GM18870 (cell line): Measurements from ENCODE around the gene DCLK1.
A peak's percentile ranks its signal among the peaks of the same experiment; 100 is the strongest.

ENCODE experiments used
- ATAC-seq: cut with Tn5 transposase; IDR thresholded peaks from one replicate; pipeline ENCODE4 v1.9.1; 2021; ENCODE audit warnings: moderate library complexity; ENCODE audit not compliant: unreplicated experiment

The DCLK1 gene

DNA sequence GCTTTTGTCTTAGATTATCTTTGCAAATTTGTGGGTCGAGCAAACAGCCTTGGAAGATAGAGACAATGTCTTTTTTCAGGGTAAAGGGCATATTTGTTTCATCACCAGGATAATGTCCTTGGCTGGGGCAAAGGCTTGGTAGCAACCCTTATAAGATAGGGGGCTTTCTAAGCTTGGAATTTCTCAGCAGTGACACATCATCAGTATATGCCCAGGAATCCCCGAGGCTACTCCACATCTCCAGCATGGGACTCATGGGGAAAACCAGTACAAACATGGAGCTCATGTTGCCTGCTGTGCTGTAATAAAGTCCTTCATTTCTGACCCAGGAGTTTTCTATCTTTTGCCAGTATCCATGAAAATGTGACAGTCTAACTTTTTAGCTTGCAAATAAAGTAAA, 77.1 kb downstream of the DCLK1 start:
- ATAC-seq: no peak

GRCh38 chr13:36051082-36051481, 80.1 kb downstream of the DCLK1 start:
- ATAC-seq: no peak

DNA sequence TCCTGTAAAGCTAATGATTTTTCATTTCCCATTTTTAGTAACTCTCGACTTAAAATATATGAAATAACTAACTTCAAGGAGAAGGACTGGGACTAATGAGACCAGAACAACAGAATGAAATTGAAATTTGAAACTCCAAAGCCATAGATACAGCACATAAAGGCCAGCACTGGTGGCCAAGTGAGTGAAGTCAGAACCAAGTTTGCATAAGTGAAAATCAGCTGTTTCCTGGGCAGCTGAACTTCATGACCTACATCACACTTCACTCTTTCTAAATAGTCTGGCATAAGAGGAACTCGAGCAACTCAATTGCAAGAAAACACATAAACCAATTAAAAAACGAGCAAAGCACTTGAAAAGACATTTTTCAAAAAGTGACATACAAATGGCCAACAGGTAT, 84.5 kb downstream of the DCLK1 start:
- ATAC-seq: peak; percentile 89

DNA sequence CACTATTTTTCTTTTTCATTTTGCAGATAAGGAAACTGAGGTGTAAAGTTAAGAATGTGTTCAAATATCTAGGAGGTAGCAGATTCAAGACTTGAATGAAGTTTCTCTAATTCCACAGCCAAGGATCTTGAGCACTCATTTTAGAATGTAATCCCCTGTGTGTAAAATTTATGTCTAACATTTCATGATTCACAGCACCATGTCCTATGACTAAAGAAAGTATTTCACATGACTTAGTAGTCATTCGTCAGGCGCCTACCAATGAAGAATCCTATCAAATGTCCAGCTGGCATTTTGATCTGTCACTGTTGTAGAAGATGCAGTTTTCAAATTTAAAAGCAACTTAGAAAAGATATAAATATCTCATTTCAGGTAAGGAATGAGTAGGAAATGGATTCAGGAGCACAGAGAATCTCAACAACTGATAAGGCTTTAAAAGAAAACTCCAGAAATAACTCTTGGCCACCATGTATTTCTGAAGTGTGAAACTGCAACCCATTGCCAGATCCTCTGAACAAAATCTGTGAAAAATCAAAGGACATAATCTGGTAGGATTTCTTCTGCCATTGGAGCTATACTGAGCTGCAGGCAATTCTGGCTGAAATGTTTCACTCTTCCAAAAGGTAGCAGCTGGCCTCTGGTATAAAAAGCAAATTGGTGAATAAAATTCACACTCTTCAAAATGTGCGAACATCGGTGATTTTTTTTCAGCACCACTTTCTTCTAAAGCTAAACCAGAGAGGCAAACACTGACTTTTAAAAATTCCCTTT, 92.2 kb downstream of the DCLK1 start:
- no peak for ATAC-seq

DNA sequence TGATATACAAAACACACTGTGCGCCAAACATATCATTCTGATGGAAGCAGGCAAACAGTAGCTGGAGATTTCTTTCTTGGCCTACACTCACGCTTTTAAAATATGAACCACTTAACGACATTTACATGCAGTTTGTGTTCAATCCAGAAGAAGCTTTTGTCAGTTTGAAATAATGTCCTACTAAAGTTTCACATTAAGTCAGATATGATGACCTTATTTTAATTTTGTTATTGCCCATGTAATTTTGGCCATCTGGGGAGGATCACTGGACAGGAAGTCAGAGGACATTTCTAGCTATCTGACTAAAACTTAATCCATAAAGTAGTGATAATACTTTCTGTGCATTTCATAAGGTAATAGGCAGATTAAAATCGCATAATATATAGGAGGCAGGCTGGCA, 98.1 kb downstream of the DCLK1 start:
- ATAC-seq: no peak

DNA sequence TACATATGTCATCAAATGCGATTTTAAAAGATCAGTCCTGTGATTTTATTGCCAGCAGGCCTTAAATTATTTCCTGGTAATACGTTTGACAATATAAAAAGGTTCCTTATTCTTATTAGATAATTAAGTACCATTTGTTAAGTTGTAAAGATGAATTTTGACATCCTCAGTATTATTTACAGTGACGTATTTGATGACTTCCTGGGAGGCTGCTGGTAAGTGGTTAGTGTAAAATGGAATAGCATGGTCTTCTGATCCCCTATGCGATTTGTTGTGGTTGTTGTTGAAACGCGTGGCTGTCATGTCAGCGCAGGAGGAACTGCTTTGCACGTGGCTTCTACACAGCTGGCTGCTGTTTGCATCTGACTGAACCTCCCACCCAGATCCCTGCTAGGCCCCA, 99.7 kb downstream of the DCLK1 start:
- ATAC-seq: no peak

GRCh38 chr13:36030670-36031331, 100.4 kb downstream of the DCLK1 start:
- no peak for ATAC-seq

DNA sequence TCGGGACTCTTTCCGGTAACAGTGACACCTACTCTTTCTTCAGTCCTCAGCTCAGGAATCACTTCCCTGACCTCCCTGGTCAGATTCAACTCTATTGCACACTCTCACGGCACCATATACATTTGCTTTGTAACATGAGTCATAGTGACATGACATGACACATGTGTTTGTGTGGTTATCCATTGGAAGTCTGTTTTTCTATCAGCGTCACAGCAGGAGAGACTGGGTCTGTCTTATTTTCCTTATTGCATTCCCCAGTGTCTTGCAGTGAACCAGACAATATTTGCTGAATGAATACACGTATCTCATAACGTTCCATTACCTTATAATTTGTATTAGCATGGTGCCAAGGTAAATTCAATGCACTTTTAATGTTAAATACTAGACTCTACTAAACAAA, 102.0 kb downstream of the DCLK1 start:
- ATAC-seq: no peak

- ATAC-seq: no peak
These were observed 102.7 kb downstream of the DCLK1 start for GRCh38 chr13:36028359-36029025.

DNA sequence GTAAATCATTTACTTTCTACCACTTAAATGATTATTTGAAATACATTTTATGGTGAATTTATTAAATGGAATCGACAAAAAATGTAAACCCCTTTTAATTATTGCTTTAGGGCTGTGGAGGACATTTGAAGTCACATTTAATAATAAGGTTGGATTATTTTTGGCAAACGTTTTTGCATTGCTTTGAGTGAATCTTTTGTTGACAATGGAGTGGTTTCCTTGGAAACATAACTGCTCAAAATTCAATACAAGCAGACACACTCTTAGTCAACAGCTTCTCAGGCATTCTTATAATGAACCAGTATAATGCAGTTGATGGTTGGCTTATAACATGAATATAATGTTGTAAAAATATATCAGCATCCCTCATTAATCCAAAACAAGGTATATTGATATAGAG, 104.7 kb downstream of the DCLK1 start:
- ATAC-seq: no peak

DNA sequence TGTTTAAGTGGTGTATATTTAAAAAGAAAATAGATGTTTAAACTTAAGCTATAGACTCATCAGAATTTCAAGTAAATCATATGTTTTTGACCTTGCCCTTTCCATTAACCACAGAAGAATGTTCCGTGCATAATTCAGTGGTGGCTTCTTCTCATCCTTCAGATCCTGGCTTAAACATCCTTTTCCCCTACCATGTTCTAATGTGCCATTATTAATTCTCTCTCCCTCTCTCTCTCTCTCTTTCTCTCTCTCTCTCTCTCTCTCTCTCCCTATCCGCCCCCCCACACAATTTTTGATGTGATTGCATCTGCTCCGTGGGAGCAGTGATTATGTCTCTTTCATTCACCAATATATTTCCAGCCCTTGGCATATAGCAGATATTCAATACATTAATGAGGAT, 116.4 kb downstream of the DCLK1 start:
- no peak for ATAC-seq

- no peak for ATAC-seq
These were observed 124.1 kb downstream of the DCLK1 start for GRCh38 chr13:36006894-36007675.

DNA sequence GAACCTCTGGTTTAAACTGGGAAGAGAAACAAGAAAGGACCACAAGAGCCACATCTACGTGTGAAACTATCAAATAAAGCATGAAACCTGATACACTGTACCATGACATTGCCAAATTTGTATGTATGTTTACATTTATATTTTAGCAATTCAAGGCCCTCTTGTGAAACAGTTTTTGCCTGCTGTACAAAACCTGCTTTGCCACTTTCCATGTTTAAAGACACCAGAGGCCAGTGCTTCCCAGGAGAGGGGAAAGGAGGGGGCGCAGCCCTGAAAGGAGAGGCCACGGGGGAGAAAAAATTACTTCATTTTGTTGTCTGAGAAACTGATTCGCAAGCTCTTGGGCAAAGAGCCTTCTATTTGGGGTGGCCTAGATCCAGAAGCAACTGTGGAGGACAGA, 124.8 kb downstream of the DCLK1 start:
- no peak for ATAC-seq

DNA sequence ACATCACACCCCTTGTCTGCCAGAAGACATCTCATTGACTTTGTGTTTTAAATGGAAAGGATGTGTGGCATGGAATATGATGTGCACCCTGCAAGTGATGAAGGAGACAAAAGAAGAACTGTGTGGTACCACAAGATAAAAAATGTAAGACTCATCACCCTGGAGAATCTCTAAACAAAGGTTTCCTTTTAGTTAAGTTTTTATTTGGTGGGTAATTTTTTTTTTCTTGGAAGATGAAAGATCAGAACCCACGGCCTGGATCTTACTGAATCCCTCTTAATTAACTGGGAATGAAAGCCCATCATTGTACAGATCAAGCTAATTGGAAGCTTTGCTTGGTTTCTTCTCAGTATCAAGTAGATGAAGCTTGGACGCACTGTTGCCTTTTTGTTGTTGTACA, 129.6 kb downstream of the DCLK1 start:
- no peak for ATAC-seq

DNA sequence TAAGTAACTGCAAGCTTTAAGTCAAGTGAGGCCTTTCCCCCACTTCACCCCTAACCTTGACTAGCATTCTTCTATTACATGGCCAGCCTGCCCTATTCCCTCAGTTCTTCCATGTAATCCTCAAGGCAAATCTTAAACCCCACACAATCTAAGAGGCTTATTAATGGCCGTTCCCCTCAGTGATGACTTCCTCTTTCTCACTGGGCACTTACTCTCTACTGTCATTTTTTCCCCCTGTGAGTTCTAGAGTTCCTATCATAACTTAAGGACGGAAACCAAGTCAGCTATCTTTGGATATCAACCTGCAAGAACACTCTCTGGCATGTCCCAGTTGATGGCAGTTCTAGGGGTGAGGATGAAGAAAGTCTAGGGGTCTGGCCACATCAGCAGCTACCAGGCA, 131.2 kb downstream of the DCLK1 start:
- no peak for ATAC-seq

- no peak for ATAC-seq
These were observed 134.8 kb downstream of the DCLK1 start for GRCh38 chr13:35996360-35996759.

DNA sequence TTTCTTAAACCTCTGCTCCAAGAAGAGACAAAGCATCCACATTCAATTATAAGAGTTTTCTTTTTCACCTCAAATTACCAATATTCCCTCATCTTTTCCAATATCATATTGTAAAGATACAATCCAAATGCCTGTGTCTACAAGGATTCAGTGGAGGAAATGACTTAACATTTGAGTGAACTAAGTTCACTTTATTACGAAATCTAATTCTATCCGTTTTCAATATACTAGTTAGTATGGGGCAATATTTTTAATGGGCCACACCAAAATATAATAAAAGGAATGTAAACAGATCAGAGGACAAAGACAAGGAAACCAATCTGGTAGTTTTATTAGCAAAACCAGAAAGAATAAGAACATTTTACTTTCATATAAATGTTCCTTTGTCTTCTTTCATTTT, 136.0 kb downstream of the DCLK1 start:
- no peak for ATAC-seq

DNA sequence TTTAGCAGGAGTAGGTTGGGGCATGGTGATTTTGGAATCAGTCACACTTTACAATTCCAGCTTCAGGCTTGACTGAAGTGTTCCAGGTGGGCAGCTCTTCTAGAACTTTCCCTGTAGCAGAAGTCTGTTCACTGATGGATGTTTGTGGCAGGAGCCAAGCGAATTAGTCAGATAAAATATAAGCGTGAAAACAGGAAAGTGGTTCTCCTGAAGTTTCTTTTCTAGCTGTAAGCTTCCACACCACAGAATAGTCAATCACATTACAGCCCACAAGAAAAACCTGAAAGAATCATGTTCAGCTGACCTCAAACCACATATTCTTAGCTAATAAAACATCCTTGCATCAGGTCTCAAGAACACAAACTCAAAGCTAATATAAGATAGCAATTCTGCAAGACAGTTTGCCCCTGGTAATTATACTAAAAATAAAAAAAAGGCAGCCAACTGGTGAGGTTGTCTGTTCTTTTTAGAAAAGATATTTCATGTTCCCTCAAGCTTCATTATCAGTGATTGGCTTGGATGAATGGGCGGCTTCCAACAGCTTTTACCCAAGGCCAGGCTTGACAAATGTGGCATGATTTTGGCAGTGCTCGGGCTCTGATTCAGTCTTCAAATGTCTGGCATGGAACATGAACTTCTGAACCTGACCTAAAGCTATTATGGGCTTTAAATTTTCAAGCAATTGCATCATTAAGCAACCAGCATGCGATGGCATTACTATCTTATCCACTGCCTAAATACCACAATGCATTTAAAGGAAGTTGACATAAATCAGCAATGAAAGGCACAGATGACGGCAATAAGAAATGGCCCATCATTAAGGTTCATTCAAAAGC, 136.8 kb downstream of the DCLK1 start:
- ATAC-seq: no peak

GRCh38 chr13:35993686-35994085, 137.5 kb downstream of the DCLK1 start:
- ATAC-seq: no peak

DNA sequence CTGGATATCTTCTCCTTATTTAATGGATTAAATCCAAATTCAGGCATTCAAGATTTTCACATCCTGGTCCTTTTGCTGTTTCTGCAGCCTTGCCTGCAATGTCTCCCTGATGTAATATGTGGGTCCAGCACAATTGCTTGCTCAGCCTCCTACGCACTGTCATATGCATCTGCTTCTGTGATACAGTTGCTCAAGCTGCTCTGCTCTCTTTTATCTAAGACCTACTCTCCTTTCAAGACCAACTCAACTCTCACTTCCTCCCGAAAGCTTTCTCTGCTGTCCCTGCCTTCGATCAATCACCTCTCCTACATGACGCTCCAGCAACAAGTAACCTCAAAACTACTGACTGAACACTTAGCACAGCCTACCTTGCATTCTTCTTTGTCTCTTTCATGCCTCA, 138.2 kb downstream of the DCLK1 start:
- no peak for ATAC-seq

DNA sequence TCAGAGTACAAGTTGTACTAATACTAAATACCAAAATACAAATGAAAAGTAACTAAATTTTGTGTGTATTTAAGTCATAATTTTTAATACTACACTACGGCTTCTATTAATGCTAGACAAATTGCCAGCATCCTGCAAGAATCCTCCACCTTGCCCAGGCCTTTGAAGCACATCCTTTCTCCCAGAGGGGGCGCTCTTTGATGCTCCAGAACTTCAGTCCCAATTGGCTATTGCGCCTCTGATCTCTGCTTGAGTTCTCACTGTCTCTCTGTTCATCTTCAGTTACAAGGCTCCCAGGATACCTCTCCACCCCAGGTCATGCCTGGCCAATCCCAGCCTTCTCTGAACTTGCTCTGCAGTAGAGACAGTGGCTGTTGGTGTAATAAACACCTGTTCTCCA, 141.0 kb downstream of the DCLK1 start:
- no peak for ATAC-seq
